Measurements from ENCODE around the gene FOXO6. TPM values are rescaled to one million over a fixed set of nuclear protein-coding genes. Genes with fewer than 3 reads are reported as not detected.

Gene FOXO6
- total and polyA plus RNA-seq, 2 experiments from 2014 or later, result 0.68 to 4.2 TPM

GRCh38 chr1:41388510-41388909 lies 27.3 kb downstream of the FOXO6 start:
- no peak overlapping the region for H3K27ac ChIP-seq (ENCODE audit: low read depth)
- H3K4me1 ChIP-seq (ENCODE audit: insufficient read depth), result peaks cover 33% of the 10 kb centered on the region
- no peaks in the 10 kb centered on the region for H4K20me1 ChIP-seq (replicated peaks; ENCODE audit: insufficient read depth)
- H3K4me2 ChIP-seq, result no peak overlapping the region
- DNase-seq (ENCODE audit: low spot score), result no peak
- no peaks in the 10 kb centered on the region for H3K9me2 ChIP-seq (ENCODE audit: insufficient read depth)
- TF ChIP-seq EZH2phosphoT487 (IDR thresholded peaks at IDR 0.05; ENCODE audit: unreplicated experiment) (no peak), CREB1 (CRISPR knock-in tag; IDR thresholded peaks at IDR 0.05; ENCODE audit: low read depth) (no peak), JUNB (IDR thresholded peaks at IDR 0.05; ENCODE audit: unreplicated experiment) (no peak), STAT1 (IDR thresholded peaks at IDR 0.05; ENCODE audit: unreplicated experiment) (no peak), POLR2AphosphoS5 (IDR thresholded peaks at IDR 0.05; ENCODE audit: low read depth) (no peak), ZNF462 (CRISPR knock-in tag; IDR thresholded peaks at IDR 0.05) (no peak), EZH2 (IDR thresholded peaks at IDR 0.05; ENCODE audit: low read depth, unreplicated experiment) (no peak), REST (IDR thresholded peaks at IDR 0.05; ENCODE audit: unreplicated experiment) (no peak), CTCF (conservative IDR thresholded peaks at IDR 0.05; ENCODE audit: low read depth in 2 of 2) (no peak), ZNF331 (CRISPR knock-in tag; IDR thresholded peaks at IDR 0.05; ENCODE audit: low read depth) (no peak)
- Mint-ChIP-seq H3K36me3 (ENCODE audit: low read depth) (no peaks in the 10 kb centered on the region), H3K4me3 (no peak overlapping the region), H3K9me3 (no peaks in the 10 kb centered on the region), H3K27me3 (ENCODE audit: insufficient read depth, low read depth, poor library complexity) (peaks cover 44% of the 10 kb centered on the region), H3K4me1 (peaks cover 54% of the 10 kb centered on the region), H3K27ac (no peak overlapping the region)
- no peak overlapping the region for H2AFZ ChIP-seq
- peaks cover 30% of the 10 kb centered on the region for H3K27me3 ChIP-seq (ENCODE audit: insufficient read depth)
- H3K4me3 ChIP-seq, result no peak overlapping the region
- 0 out of 2 replicates have a peak, but pooled peaks cover 3% of the 10 kb centered on the region for H3F3A ChIP-seq (replicated peaks; ENCODE audit: low read depth)
- ATAC-seq, result no peak
- no peaks in the 10 kb centered on the region for H3K79me2 ChIP-seq (replicated peaks; ENCODE audit: insufficient read depth)
- no peaks in the 10 kb centered on the region for H3K36me3 ChIP-seq (ENCODE audit: insufficient read depth)
